NCI-H1105 treated with DMSO at 0.1 percent for 48 hours (cell line): Measurements from ENCODE around the gene DAB2IP.

Experiments
- DNase-seq: peaks from one replicate; lab custom pipeline; 2025; lab: John Stamatoyannopoulos, UW

Gene DAB2IP

GRCh38 chr9:121663591-121663990, 12.2 kb downstream of the DAB2IP start:
- no peak for DNase-seq

- no peak for DNase-seq
Observed at GRCh38 chr9:121666294-121666693, 14.9 kb downstream of the DAB2IP start.

GRCh38 chr9:121667214-121667613, 15.8 kb downstream of the DAB2IP start:
- no peak for DNase-seq

GRCh38 chr9:121667890-121668289, 16.5 kb downstream of the DAB2IP start:
- DNase-seq, result no peak

GRCh38 chr9:121670431-121670830, 19.0 kb downstream of the DAB2IP start:
- no peak for DNase-seq

GRCh38 chr9:121671612-121672155, 20.2 kb downstream of the DAB2IP start:
- DNase-seq, result no peak

- no peak for DNase-seq
Observed at GRCh38 chr9:121672213-121672612, 20.8 kb downstream of the DAB2IP start.

- DNase-seq, result no peak
Observed at GRCh38 chr9:121672986-121673385, 21.6 kb downstream of the DAB2IP start.

GRCh38 chr9:121673576-121673975, 22.1 kb downstream of the DAB2IP start:
- DNase-seq, result no peak

GRCh38 chr9:121674017-121674416, 22.6 kb downstream of the DAB2IP start:
- DNase-seq, result no peak

GRCh38 chr9:121674952-121675351, 23.5 kb downstream of the DAB2IP start:
- no peak for DNase-seq

- no peak for DNase-seq
Observed at GRCh38 chr9:121675381-121675780, 23.9 kb downstream of the DAB2IP start.

GRCh38 chr9:121675969-121676822, 24.8 kb downstream of the DAB2IP start:
- DNase-seq, result no peak

GRCh38 chr9:121676926-121677325, 25.5 kb downstream of the DAB2IP start:
- no peak for DNase-seq

- no peak for DNase-seq
Observed at GRCh38 chr9:121678501-121679022, 27.1 kb downstream of the DAB2IP start.

- no peak for DNase-seq
Observed at GRCh38 chr9:121679901-121680635, 28.6 kb downstream of the DAB2IP start.

- no peak for DNase-seq
Observed at GRCh38 chr9:121681404-121681803, 30.0 kb downstream of the DAB2IP start.

GRCh38 chr9:121682201-121682600, 30.8 kb downstream of the DAB2IP start:
- no peak for DNase-seq

GRCh38 chr9:121682926-121683515, 31.6 kb downstream of the DAB2IP start:
- DNase-seq, result no peak

- no peak for DNase-seq
Observed at GRCh38 chr9:121683652-121684051, 32.2 kb downstream of the DAB2IP start.

GRCh38 chr9:121684381-121685145, 33.1 kb downstream of the DAB2IP start:
- no peak for DNase-seq
